ENCODE measurements around the gene ASTN1.
A peak's percentile ranks its signal among the peaks of the same experiment; 100 is the strongest.
"Not testable (repeated sequence)": the region's sequence is repeated elsewhere in the genome, so short reads cannot be mapped to it uniquely, and the experiment has no call there.

Gene ASTN1

DNA sequence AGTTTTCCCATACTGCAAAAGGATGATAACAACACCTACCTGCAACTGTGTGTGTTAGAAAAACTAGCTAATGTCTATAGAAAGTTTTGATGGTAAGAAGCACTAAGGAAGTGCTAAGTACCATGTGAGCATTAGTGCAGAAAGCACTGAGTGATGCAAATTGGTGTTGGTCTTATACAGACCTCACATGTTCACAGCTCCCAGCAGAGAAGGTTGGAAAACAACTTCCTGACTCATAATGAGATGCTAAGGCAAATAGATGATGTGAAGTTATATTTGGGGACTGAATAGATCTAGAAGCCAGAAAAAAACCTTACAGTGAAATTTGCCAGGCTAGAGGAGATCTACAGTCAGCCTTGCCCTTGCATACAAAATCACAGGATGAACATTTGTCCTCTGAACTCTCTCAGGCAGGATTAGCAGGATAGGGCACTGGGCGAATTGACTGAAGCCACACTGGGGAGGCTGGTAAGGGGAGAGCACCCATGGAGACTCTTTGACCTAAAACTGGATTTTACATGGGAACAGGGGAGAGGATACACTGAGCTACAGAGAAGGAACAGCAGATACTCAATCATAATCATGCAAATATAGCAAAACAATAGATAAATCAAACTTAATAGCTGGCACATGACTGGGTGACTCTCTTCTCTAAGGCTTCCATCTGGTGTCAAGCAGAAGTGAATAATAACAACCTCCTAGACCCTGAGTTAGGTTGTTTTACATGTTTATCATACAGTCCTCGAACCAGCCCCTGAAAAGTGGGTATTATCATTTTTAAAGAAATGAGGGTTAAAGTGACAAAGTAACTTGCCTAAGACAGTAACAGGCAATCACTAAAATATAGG is 61.3 kb downstream of the ASTN1 start:
- DNase-seq: no peak

DNA sequence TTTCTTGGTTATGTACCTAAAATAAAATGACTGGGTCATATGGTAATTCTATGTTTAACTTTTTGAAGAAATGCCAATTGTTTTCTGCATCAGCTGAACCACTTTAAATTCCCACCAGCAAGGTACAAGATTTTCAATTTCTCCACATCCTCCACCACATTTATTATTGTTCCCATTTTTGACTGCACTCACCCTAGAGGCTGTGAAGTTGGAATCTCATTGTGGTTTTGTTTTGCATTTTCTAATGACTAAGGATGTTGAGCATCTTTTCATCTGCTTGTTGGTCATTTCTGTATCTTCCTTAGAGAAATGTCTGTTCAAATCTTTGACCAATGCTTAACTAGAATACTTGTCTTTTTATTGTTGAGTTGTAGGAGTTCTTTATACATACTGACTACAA is 72.5 kb downstream of the ASTN1 start:
- DNase-seq: no peak

- DNase-seq: no peak
Measured at GRCh38 chr1:177091040-177091439, 73.5 kb downstream of the ASTN1 start.

GRCh38 chr1:177088966-177089365 is 75.5 kb downstream of the ASTN1 start:
- no peak for DNase-seq

- no peak for DNase-seq
Measured at GRCh38 chr1:177082855-177083693, 81.4 kb downstream of the ASTN1 start.

DNA sequence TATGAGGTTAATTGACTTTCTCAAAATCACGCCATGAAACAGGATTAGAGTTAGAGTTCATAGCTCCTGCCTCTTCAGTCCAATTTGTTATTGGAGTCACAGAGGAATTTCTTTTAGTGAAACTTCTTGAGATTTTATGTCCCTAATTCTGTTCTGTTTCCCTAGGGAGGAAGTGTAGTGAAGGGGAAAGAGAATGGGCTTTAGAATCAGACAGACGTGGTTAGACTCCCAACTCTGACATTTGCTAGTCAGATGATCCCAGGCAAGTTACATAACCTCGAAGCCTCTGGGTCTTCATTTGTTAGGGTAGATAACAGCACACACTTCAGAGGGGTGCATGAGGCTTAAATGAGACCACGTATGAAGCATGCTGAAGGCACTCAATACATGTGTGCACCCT is 83.9 kb downstream of the ASTN1 start:
- no peak for DNase-seq

- no peak for DNase-seq
Measured at GRCh38 chr1:177077734-177078499, 86.6 kb downstream of the ASTN1 start.

DNA sequence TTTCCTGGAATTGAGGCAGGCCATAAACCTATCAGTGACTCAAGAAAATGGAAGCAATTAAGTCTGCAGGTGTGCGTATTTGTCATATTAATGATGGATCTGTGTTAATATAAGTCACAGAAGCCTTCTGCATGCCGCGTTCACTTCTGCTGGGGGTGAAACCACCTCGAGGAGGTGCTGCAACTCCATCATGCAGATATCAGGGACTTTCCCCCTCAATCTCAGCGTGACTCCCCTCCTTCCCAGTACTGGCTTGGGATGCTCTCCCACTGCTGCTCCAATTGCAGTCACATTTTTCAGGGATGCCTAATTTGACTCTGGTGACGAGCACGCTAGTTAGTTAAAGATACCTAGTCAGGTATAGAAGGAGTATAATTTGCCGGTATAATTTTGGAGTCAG is 87.5 kb downstream of the ASTN1 start:
- DNase-seq: no peak

DNA sequence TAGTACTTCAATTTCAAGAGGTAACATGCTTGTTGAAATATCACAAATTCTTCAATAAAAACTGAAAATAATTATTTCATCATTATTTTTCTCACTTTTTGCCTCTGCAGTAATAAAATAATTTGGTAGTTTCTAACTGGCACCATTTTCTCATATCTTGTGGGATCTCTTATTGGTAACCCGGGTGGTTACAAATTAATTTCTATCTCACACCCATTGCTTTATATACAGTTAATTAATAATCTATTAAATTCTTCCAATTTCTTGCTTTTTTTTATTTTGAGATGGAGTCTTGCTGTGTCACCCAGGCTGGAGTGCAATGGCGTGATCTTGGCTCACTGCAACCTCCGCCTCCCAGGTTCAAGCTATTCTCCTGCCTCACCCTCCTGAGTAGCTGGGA is 89.7 kb downstream of the ASTN1 start:
- DNase-seq: not testable (repeated sequence)

- DNase-seq: no peak
Measured at GRCh38 chr1:177069490-177069889, 95.0 kb downstream of the ASTN1 start.

DNA sequence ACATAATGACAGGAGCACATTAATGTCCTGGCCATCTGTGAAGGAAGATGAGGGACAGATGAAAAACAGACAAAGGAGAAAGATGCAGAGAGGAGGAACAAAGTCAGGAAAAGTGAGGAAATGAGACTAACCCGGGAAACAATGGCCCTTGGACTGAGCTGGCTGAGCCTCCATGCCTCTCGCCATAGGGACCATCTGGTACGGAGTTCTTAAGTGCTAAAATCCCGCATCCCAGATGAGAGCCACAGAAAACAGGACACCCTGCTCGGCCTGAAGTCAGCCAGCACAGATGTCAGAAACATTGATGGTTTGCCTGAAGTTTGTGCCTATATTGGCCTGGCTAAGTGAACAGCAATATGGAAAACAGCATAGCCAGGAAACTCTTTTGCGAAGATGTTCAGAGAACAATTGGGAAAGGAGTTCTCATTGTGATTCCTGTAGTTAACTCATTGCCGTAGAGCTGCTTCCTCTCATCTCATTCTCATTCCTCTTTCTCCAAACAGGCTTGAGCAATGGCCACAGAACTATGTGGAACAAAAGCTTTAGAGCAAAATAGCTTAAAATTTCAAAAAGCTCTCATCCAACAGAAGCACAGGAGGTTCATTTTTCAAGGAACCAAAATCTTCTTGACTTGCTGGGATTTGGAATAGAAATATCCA is 96.6 kb downstream of the ASTN1 start:
- DNase-seq: no peak

- no peak for DNase-seq
Measured at GRCh38 chr1:177065430-177065829, 99.1 kb downstream of the ASTN1 start.

- DNase-seq: no peak
Measured at GRCh38 chr1:177063648-177064047, 100.9 kb downstream of the ASTN1 start.

DNA sequence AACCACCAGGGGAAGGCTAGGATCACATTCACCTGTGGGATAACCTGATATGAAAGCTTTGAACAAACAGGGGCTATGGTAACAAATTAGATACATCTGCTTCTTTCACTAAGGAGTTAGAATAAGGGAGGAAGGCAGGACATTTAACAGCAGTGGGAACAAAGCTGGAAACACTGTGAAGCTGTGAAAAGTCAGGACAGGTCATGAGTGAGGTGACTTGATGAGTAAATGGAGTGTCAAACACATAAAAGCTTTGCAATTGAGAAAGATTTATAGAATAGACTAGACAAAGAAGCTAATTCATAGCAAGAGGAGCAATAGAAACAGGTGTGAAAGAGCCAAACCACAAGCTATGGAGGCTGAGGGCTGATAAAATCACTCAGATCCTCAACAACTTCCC is 110.0 kb downstream of the ASTN1 start:
- DNase-seq: no peak

GRCh38 chr1:177053648-177054047 is 110.9 kb downstream of the ASTN1 start:
- no peak for DNase-seq

GRCh38 chr1:177048314-177049069 is 116.0 kb downstream of the ASTN1 start:
- DNase-seq: no peak

GRCh38 chr1:177045151-177045550 is 119.4 kb downstream of the ASTN1 start:
- no peak for DNase-seq

- no peak for DNase-seq
Measured at GRCh38 chr1:177044390-177044789, 120.1 kb downstream of the ASTN1 start.

DNA sequence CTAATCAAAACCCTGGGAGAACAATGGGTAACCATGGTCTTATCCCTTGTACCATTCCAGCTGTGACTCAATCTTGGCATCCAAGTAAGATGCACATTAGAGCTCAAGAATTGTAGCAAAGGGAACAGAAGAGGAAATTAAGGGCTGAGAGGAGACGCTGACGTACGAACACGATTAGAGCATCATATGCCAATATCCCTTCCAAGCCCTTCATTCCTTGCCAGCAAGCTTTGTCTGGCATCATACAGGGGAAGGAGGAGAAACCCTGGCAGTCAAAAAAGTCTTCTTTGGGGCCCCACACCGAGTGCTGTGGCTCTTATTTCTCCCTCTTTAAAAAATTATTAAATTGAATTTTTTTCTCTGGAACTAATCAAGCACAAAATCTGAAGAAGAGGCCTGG is 120.9 kb downstream of the ASTN1 start:
- DNase-seq: peak; percentile 33

DNA sequence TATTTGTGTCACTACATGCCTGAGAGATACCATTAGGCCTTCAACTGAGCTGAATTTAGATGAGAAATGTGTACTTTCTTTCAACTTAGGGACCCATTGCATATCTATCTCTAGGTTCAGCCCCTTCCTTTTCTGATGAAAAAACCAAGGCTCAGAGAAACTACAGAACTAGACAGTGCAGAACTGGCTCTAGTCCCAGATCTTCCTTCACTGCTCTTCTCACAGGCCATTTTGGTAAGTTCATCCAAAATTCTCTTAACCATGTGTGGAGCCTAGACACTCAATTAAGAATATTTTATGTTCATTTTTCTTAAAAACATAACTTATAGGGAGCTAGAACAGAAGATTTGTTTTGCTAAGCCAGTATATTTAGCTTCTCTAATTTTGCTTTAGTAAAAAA is 128.9 kb downstream of the ASTN1 start:
- DNase-seq: no peak

- no peak for DNase-seq
Measured at GRCh38 chr1:177033628-177034027, 130.9 kb downstream of the ASTN1 start.

GRCh38 chr1:177032434-177032833 is 132.1 kb downstream of the ASTN1 start:
- DNase-seq: no peak
